ENCODE measurements around the gene ACRBP. TPM values are rescaled to one million over a fixed set of nuclear protein-coding genes. Genes with fewer than 3 reads are reported as not detected.

ACRBP gene
- total and polyA plus RNA-seq, 2 donors (not counting 3 experiments of a cell fraction or from before 2014, with no cell fraction given): 1.3 to 5.7 TPM

DNA sequence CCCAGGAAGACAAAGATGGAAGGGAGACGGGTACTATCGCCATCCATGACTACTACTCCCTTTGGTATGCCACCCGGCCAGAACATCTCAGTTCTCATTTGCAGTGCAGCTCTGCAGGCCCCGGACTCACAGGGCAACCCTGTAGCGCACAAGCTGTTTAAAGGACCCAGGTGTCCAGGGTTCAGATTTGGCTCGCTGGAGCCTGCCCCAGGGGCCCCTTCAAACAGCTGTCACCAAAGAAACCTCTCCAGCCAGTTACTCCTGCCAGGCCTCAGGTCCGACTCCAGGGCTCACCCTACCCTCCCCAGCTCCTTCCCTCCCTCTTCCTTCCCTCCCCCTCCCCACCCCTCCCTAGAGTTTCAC, 34.6 kb downstream of the ACRBP start:
- dilution Hi-C loops (cut with MboI; ENCODE audit: extremely low pct_ligation_motif_present, low sequenced_read_pairs): no loop called here
- no TSS peak for BruUV-seq (replicated peaks)
- Histone ChIP-seq H4K20me1 (replicated peaks; ENCODE audit: control insufficient read depth, extremely low read depth, insufficient read depth, low read length) (no peaks in the 10 kb centered on the region), H3K4me2 (ENCODE audit: insufficient read depth, low read length) (no peak overlapping the region), H2AFZ (ENCODE audit: low read depth, low read length) (peak overlapping the region; percentile 94), H3K36me3 (ENCODE audit: control insufficient read depth in 2 of 2, extremely low read depth in 1 of 2, insufficient read depth in 2 of 2, low read length in 2 of 2) (no peaks in the 10 kb centered on the region), H3K9me3 (replicated peaks; ENCODE audit: control insufficient read depth, insufficient read depth, low read length) (no peaks in the 10 kb centered on the region), H3K79me2 (ENCODE audit: control insufficient read depth, insufficient read depth, low read length) (no peaks in the 10 kb centered on the region), H3K9ac (replicated peaks; ENCODE audit: extremely low read depth, insufficient read depth, low read length) (no peak overlapping the region), H3K27me3 (ENCODE audit: control insufficient read depth in 2 of 2, insufficient read depth in 2 of 2, low read length in 2 of 2) (no peaks in the 10 kb centered on the region), H3K4me1 (ENCODE audit: control insufficient read depth, extremely low read depth, insufficient read depth, low read length) (peaks cover 15% of the 10 kb centered on the region), H3K9me1 (replicated peaks; ENCODE audit: control insufficient read depth, extremely low read depth, insufficient read depth, low read length) (no peaks in the 10 kb centered on the region), H3K27ac (ENCODE audit: insufficient read depth, low read depth, low read length) (no peak overlapping the region), H3K4me3 (replicated peaks in 1 of 3; ENCODE audit: insufficient read depth in 1 of 3, low read depth in 1 of 3, low read length in 3 of 3) (no peak overlapping the region)
- ChIA-PET CTCF (interaction anchor here (0.9 to 1.2 kb wide), 2 partner anchors 86 to 189 kb away, joined by 3 read pairs; no protein-coding TSS in a partner anchor), POLR2A (interaction anchor here (0.6 kb wide), 1 partner anchor 254 kb away, joined by 4 read pairs; no protein-coding TSS in a partner anchor)
- intact Hi-C loops (cut with micrococcal nuclease): loop anchor here (10.0 kb wide), 1 partner anchor 1022 kb away; no protein-coding TSS in a partner anchor
- no peak for FAIRE-seq
- DNase-seq (ENCODE audit: low read depth, low spot score): no peak
- TF ChIP-seq JUN (IDR thresholded peaks at IDR 0.05; ENCODE audit: borderline replicate concordance, insufficient read depth, insufficient read length, low read depth): no peak

GRCh38 chr12:6612247-6612646, 35.0 kb downstream of the ACRBP start:
- H3K27me3 ChIP-seq (ENCODE audit: control insufficient read depth in 2 of 2, insufficient read depth in 2 of 2, low read length in 2 of 2): no peaks in the 10 kb centered on the region
- no peak overlapping the region for H3K9ac ChIP-seq (replicated peaks; ENCODE audit: extremely low read depth, insufficient read depth, low read length)
- peaks cover 16% of the 10 kb centered on the region for H3K4me1 ChIP-seq (ENCODE audit: control insufficient read depth, extremely low read depth, insufficient read depth, low read length)
- intact Hi-C loops (cut with micrococcal nuclease) (loop anchor here (10.0 kb wide), 1 partner anchor 1023 kb away; no protein-coding TSS in a partner anchor), dilution Hi-C loops (cut with MboI; ENCODE audit: extremely low pct_ligation_motif_present, low sequenced_read_pairs) (no loop called here)
- POLR2A ChIA-PET: no interaction called here
- no peaks in the 10 kb centered on the region for H3K9me3 ChIP-seq (replicated peaks; ENCODE audit: control insufficient read depth, insufficient read depth, low read length)
- DNase-seq (ENCODE audit: low read depth, low spot score) (no peak), FAIRE-seq (no peak)
- no peak overlapping the region for H3K4me3 ChIP-seq (replicated peaks in 1 of 3; ENCODE audit: insufficient read depth in 1 of 3, low read depth in 1 of 3, low read length in 3 of 3)
- H3K36me3 ChIP-seq (ENCODE audit: control insufficient read depth in 2 of 2, extremely low read depth in 1 of 2, insufficient read depth in 2 of 2, low read length in 2 of 2): no peaks in the 10 kb centered on the region
- H4K20me1 ChIP-seq (replicated peaks; ENCODE audit: control insufficient read depth, extremely low read depth, insufficient read depth, low read length): no peaks in the 10 kb centered on the region
- H2AFZ ChIP-seq (ENCODE audit: low read depth, low read length): no peak overlapping the region
- TF ChIP-seq POLR2A (IDR thresholded peaks at IDR 0.05; ENCODE audit: low read depth, low read length) (no peak), EZH2 (IDR thresholded peaks at IDR 0.05; ENCODE audit: borderline replicate concordance, low read depth, low read length, severe bottlenecking) (no peak), JUN (IDR thresholded peaks at IDR 0.05; ENCODE audit: borderline replicate concordance, insufficient read depth, insufficient read length, low read depth) (no peak), CTCF (IDR thresholded peaks at IDR 0.05; ENCODE audit: extremely low read depth in 1 of 2, insufficient read depth in 1 of 2, low read depth in 1 of 2, low read length in 2 of 2) (no peak), POLR2AphosphoS5 (IDR thresholded peaks at IDR 0.05; ENCODE audit: insufficient read depth, low read depth, low read length) (no peak), GATA2 (IDR thresholded peaks at IDR 0.05; ENCODE audit: insufficient read depth, insufficient read length, low read depth, low read length) (no peak), MYC (IDR thresholded peaks at IDR 0.05; ENCODE audit: low read depth, low read length) (no peak), FOS (IDR thresholded peaks at IDR 0.05; ENCODE audit: borderline replicate concordance, insufficient read depth, low read length) (no peak)
- TF ChIP-seq, protein P1, sequence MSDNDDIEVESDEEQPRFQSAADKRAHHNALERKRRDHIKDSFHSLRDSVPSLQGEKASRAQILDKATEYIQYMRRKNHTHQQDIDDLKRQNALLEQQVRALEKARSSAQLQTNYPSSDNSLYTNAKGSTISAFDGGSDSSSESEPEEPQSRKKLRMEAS (IDR thresholded peaks at IDR 0.05; ENCODE audit: insufficient read depth, insufficient read length): no peak
- no TSS peak for BruUV-seq (replicated peaks)
- H3K4me2 ChIP-seq (ENCODE audit: insufficient read depth, low read length): no peak overlapping the region
- no peaks in the 10 kb centered on the region for H3K9me1 ChIP-seq (replicated peaks; ENCODE audit: control insufficient read depth, extremely low read depth, insufficient read depth, low read length)
- H3K79me2 ChIP-seq (ENCODE audit: control insufficient read depth, insufficient read depth, low read length): no peaks in the 10 kb centered on the region
- no peak overlapping the region for H3K27ac ChIP-seq (ENCODE audit: insufficient read depth, low read depth, low read length)
- CTCF ChIA-PET: no interaction called here
